K562 (cell line): ENCODE measurements around the gene TESK2. TPM values are rescaled to one million over a fixed set of nuclear protein-coding genes. Genes with fewer than 3 reads are reported as not detected.

Experiments
- CUX1 ChIP-seq: fragments of 200-800 bp; sonication (Bioruptor generic); IDR thresholded peaks from 2 replicates; pipeline ENCODE4 v1.6.1; 2016; ENCODE audit warnings: missing genetic modification characterization, missing compliant biosample characterization
- DNMT1 ChIP-seq: fragments of 450-650 bp; IDR thresholded peaks from 2 replicates; pipeline ENCODE4 v1.6.1; 2016; ENCODE audit warnings: antibody characterized with exemption, mild to moderate bottlenecking
- EP400 ChIP-seq: fragments of 450-650 bp; IDR thresholded peaks from 2 replicates; pipeline ENCODE4 v1.6.1; 2017; ENCODE audit warnings: antibody characterized with exemption, mild to moderate bottlenecking, moderate library complexity
- GTF2E2 ChIP-seq: fragments of 200-800 bp; sonication (Bioruptor generic); IDR thresholded peaks from 2 replicates; pipeline ENCODE4 v1.6.1; 2016; ENCODE audit warnings: missing genetic modification characterization, missing compliant biosample characterization
- GTF3C2 ChIP-seq: IDR thresholded peaks from 3 replicates; pipeline ENCODE4 v1.6.1; 2011; ENCODE audit warnings: borderline replicate concordance, mild to moderate bottlenecking, moderate library complexity; ENCODE audit not compliant: insufficient read length; ENCODE audit errors: extremely low read depth
- KLF10 ChIP-seq: fragments of 250-450 bp; sonication (Bioruptor Pico); IDR thresholded peaks from 2 replicates; pipeline ENCODE4 v1.6.1; 2021; ENCODE audit warnings: matching md5 sums
- MCM5 ChIP-seq: fragments of 450-650 bp; IDR thresholded peaks from 2 replicates; pipeline ENCODE4 v1.6.1; 2016; ENCODE audit warnings: low read depth
- MNT ChIP-seq, 2 experiments: fragments of 450-650 bp; conservative IDR thresholded peaks; 2 replicates each; pipeline ENCODE4 v1.6.1; 2017; ENCODE audit warnings: mild to moderate bottlenecking in 2 of 2, moderate library complexity in 2 of 2
- NFE2 ChIP-seq: IDR thresholded peaks from 2 replicates; pipeline ENCODE4 v1.6.1; 2014; ENCODE audit warnings: antibody characterized with exemption, low read depth
- NFRKB ChIP-seq: fragments of 450-650 bp; IDR thresholded peaks from 2 replicates; pipeline ENCODE4 v1.6.1; 2016; ENCODE audit warnings: low read depth
- PPARD ChIP-seq: fragments of 250-450 bp; sonication (Bioruptor Pico); IDR thresholded peaks from 2 replicates; pipeline ENCODE4 v1.8.0; 2022; ENCODE audit warnings: inconsistent platforms, mild to moderate bottlenecking, moderate library complexity
- PTTG1 ChIP-seq: fragments of 450-650 bp; IDR thresholded peaks from 2 replicates; pipeline ENCODE4 v1.6.1; 2016; ENCODE audit warnings: low read depth, mild to moderate bottlenecking, missing genetic modification characterization, missing compliant biosample characterization
- STAG1 ChIP-seq: sonication (generic); formaldehyde crosslinking; IDR thresholded peaks from 2 replicates; pipeline ENCODE4 v1.5.0; 2020; ENCODE audit warnings: missing genetic modification reagents, borderline replicate concordance
- ZKSCAN1 ChIP-seq: fragments of 150-350 bp; IDR thresholded peaks from 2 replicates; pipeline ENCODE4 v1.6.1; 2016; ENCODE audit warnings: low read depth, low read length
- ZNF639 ChIP-seq, 2 experiments: fragments of 200-800 bp in 1 of 2; sonication (Bioruptor generic) in 1 of 2; sonication (generic) in 1 of 2; formaldehyde crosslinking in 1 of 2; IDR thresholded peaks in 1 of 2; conservative IDR thresholded peaks in 1 of 2; 2 replicates each; pipeline versions ENCODE4 v1.5.0 to v1.6.1; 2016 to 2020; ENCODE audit warnings: missing compliant biosample characterization in 1 of 2, missing genetic modification characterization in 1 of 2, missing genetic modification reagents in 1 of 2
- ZNF695 ChIP-seq: fragments of 450-650 bp; formaldehyde crosslinking; IDR thresholded peaks from 2 replicates; pipeline ENCODE4 v1.4.0; 2020; ENCODE audit warnings: mild to moderate bottlenecking, moderate library complexity
- polyA plus RNA-seq, 8 experiments: library from polyadenylated mRNA; depleted of rRNA in 4 of 8; stranded (reverse) in 5 of 8; unstranded in 3 of 8; fragments of >200 nt; fragmentation: Nextera tagmentation in 2 of 8; fragmentation: Illumina TruSeq in 1 of 8; extraction: Ambion mirVana in 2 of 8; extraction: Trizol in 1 of 8; gene quantifications; 2 replicates each; pipeline versions ENCODE4 v1.2.1 to v1.2.3, GENCODE V29; 2011 to 2014; ENCODE audit warnings: inconsistent platforms in 1 of 8, missing spikeins in 1 of 8
- total RNA-seq, 7 experiments: library from RNA; depleted of rRNA in 6 of 7; stranded (reverse); fragments of >200 nt in 6 of 7; fragmentation: Illumina TruSeq in 2 of 7; extraction: Trizol in 2 of 7; gene quantifications; 2 replicates each; pipeline versions ENCODE4 v1.2.1 to v1.2.3, GENCODE V29; 2011 to 2021; ENCODE audit warnings: low replicate concordance in 1 of 7

TESK2 gene
- total and polyA plus RNA-seq, 9 of the 15 experiments (the other 6 are each of a cell fraction or from before 2014, with no cell fraction given) = 1.6 to 5.3 (median 3.7) TPM

- TF ChIP-seq GTF2E2 (tag) = peak; percentile 87; the same call in 1 of the 2 replicates
- no peak for TF ChIP-seq PTTG1
- TF ChIP-seq PPARD (CRISPR knock-in tag) = no peak
- no peak for TF ChIP-seq GTF3C2
- no peak for TF ChIP-seq CUX1 (CRISPR knock-in tag)
- TF ChIP-seq KLF10 (CRISPR knock-in tag) = no peak
- TF ChIP-seq EP400 = peak; percentile 98
- TF ChIP-seq NFE2 = peak; percentile 4; the same call in 1 of the 2 replicates
- TF ChIP-seq ZNF695 (CRISPR knock-in tag) = no peak
- no peak for TF ChIP-seq DNMT1
- no peak for TF ChIP-seq STAG1 (CRISPR knock-in tag)
- TF ChIP-seq MNT (conservative IDR thresholded peaks at IDR 0.05) = peak; percentile 89 to 94
- TF ChIP-seq ZKSCAN1 = peak; percentile 77
- peak; percentile 97 for TF ChIP-seq NFRKB
- TF ChIP-seq MCM5 = no peak
- peak in 1 of 2 experiments; percentile 94; a peak in 2 of 4 replicates for TF ChIP-seq ZNF639 (CRISPR knock-in tag; conservative IDR thresholded peaks at IDR 0.05 in 1 of 2, IDR thresholded peaks at IDR 0.05 in 1 of 2)
Observed at GRCh38 chr1:45339789-45340558, 151.0 kb downstream of the TESK2 start, which contains the start of the genes MUTYH and TOE1 (continued).
